GM18951 (cell line): Measurements from ENCODE around the gene USP9X.
"Not testable (repeated sequence)": the region's sequence is repeated elsewhere in the genome, so short reads cannot be mapped to it uniquely, and the experiment has no call there.

Experiments used
- POLR2A ChIP-seq: IDR thresholded peaks from 4 replicates; pipeline ENCODE4 v1.6.1; 2011; ENCODE audit warnings: mild to moderate bottlenecking; ENCODE audit not compliant: insufficient read length, insufficient read depth; ENCODE audit errors: extremely low read depth
- in situ Hi-C: fragments of 300-500 bp; cut with MboI; formaldehyde crosslinking; loops from one replicate; pipeline ENCODE4 v1.12.0; 2022; ENCODE audit warnings: low sequenced_read_pairs, mixed read lengths, inconsistent platforms; ENCODE audit not compliant: unreplicated experiment

USP9X gene

GRCh38 chrX:41118156-41118555 is 32.9 kb downstream of the USP9X start:
- in situ Hi-C loops, result loop anchor here (25.0 kb wide), 1 partner anchor 456 kb away; no protein-coding TSS in a partner anchor

GRCh38 chrX:41119803-41120202 is 34.6 kb downstream of the USP9X start:
- no peak for TF ChIP-seq POLR2A
- in situ Hi-C loops, result loop anchor here (25.0 kb wide), 1 partner anchor 458 kb away; no protein-coding TSS in a partner anchor

More at GRCh38 chrX:41118156-41118555, 32.9 kb downstream of the USP9X start:
- no peak for TF ChIP-seq POLR2A

- in situ Hi-C loops, result loop anchor here (25.0 kb wide), 1 partner anchor 459 kb away; no protein-coding TSS in a partner anchor
- TF ChIP-seq POLR2A, result no peak
These were observed 36.5 kb downstream of the USP9X start for GRCh38 chrX:41121766-41122165.

- TF ChIP-seq POLR2A, result no peak
- in situ Hi-C loops, result loop anchor here (25.0 kb wide), 1 partner anchor 460 kb away; no protein-coding TSS in a partner anchor
These were observed 37.5 kb downstream of the USP9X start for GRCh38 chrX:41122664-41123257.

- in situ Hi-C loops, result no loop called here
- no peak for TF ChIP-seq POLR2A
These were observed 42.4 kb downstream of the USP9X start for GRCh38 chrX:41127477-41128192.

GRCh38 chrX:41128955-41129354 is 43.7 kb downstream of the USP9X start:
- in situ Hi-C loops, result no loop called here
- no peak for TF ChIP-seq POLR2A

- TF ChIP-seq POLR2A, result no peak
- in situ Hi-C loops, result no loop called here
These were observed 46.5 kb downstream of the USP9X start for GRCh38 chrX:41131766-41132165.

DNA sequence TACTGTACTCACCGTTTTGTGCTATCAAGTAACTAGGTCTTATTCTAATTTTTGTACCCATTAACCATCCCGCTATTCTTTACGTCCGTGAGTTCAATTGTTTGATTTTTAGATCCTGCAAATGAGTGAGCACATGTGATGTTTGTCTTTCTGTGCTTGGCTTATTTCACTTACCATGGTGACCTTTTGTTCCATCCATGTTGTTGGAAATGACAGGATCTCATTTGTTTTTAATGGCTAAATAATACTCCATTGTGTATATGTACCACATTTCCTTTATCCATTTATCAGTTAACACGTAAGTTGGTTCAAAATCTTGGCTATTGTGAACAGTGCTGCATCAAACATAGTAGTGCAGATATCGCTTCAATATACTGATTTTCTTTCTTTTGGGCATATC is 48.3 kb downstream of the USP9X start:
- in situ Hi-C loops, result no loop called here
- no peak for TF ChIP-seq POLR2A

GRCh38 chrX:41137589-41137988 is 52.3 kb downstream of the USP9X start:
- in situ Hi-C loops, result no loop called here
- no peak for TF ChIP-seq POLR2A

- TF ChIP-seq POLR2A, result no peak
- in situ Hi-C loops, result no loop called here
These were observed 57.1 kb downstream of the USP9X start for GRCh38 chrX:41142130-41142910.

DNA sequence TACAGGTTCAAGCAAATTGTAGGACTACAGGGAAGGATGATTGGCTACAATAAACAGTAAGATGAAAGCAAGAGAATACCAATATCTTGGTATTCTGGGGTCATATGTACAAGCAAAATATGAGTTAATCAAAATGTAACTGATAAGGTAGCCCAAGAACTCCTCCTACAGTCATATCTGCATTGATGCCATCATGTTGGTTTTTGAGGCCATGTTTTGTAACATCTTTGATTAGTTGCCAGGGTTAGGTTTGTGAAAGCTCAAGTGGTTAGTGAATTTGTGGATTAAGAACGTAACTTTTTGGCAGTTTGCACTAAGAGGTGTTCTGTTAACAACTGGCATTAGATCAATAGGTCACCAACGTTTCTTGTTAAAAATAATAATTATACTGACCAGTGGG is 59.6 kb downstream of the USP9X start:
- in situ Hi-C loops, result no loop called here
- TF ChIP-seq POLR2A, result no peak

DNA sequence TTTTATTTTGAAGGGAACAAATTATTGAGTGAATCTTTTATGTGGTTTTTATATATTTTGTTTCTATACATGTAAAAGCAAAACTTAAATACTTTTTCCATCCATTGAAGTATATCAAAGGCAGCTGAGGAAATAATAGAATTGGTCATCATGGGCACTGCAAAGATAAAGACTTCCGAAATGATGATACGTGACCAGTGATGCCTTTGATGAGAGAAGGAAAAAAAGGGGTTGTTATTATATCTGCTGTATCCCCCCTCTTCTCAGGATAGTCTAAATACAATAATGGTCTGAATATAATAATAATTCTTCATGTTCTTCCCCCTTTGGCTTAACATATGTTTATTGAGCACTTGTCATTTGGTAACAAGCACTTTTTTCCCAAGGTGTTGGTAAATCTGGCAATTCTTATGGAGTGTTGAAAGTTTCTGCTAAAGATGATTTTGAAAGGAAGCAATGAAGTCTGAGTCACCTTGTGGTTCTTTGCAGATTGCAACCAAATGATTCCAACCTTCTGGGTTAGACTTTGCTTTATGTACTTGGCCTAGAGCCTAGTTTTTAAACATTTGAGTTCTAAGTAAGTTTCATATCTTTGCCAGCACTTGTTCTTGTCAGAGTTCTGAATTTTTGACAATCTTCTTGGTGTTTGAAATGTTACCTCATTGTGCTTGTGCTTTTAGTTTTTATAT is 60.8 kb downstream of the USP9X start:
- TF ChIP-seq POLR2A, result no peak
- in situ Hi-C loops, result no loop called here

GRCh38 chrX:41148553-41148952 is 63.3 kb downstream of the USP9X start:
- no peak for TF ChIP-seq POLR2A
- in situ Hi-C loops, result no loop called here

GRCh38 chrX:41150043-41150442 is 64.8 kb downstream of the USP9X start:
- TF ChIP-seq POLR2A, result no peak
- in situ Hi-C loops, result no loop called here

DNA sequence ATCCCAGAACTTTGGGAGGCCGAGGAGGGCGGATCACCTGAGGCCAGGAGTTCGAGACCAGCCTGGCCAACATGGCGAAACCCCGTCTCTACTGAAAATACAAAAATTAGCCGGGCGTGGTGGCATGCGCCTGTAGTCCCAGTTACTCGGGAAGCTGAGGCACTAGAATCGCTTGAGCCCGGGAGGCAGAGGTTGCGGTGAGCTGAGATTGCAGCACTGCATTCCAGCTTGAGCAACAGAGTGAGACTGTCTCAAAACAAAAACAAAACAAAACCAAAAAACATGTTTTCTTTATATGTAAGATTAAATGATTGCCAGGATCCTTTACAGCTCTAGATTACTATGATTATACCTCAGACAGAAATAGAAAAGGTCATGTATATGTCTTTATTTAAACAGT is 66.5 kb downstream of the USP9X start:
- in situ Hi-C loops, result not testable (repeated sequence)
